HepG2 (cell line): Measurements from ENCODE around the gene ZDHHC24. TPM values are rescaled to one million over a fixed set of nuclear protein-coding genes. Genes with fewer than 3 reads are reported as not detected.
A peak's percentile ranks its signal among the peaks of the same experiment; 100 is the strongest.

Experiments used
- HNRNPL ChIP-seq: fragments of 200-400 bp; formaldehyde crosslinking; IDR thresholded peaks from 2 replicates; pipeline ENCODE4 v1.6.1; 2017; ENCODE audit warnings: mild to moderate bottlenecking, low read depth, low read length
- KLF11 ChIP-seq: IDR thresholded peaks from 2 replicates; pipeline ENCODE4 v1.6.1; 2016; ENCODE audit warnings: missing compliant biosample characterization
- MTF2 ChIP-seq: sonication (generic); formaldehyde crosslinking; IDR thresholded peaks from 2 replicates; pipeline ENCODE4 v1.5.0; 2020; ENCODE audit warnings: missing genetic modification reagents, borderline replicate concordance
- NONO ChIP-seq, 2 experiments: fragments of 450-650 bp in 1 of 2; sonication (generic) in 1 of 2; formaldehyde crosslinking in 1 of 2; IDR thresholded peaks in 1 of 2; conservative IDR thresholded peaks in 1 of 2; 2 replicates each; pipeline versions ENCODE4 v1.6.1 to v1.8.0; 2017 to 2022; ENCODE audit warnings: mild to moderate bottlenecking in 1 of 2, missing genetic modification reagents in 1 of 2, moderate library complexity in 1 of 2
- RORA ChIP-seq: sonication (generic); formaldehyde crosslinking; IDR thresholded peaks from 2 replicates; pipeline ENCODE4 v1.5.0; 2020; ENCODE audit warnings: mild to moderate bottlenecking, missing genetic modification reagents, moderate library complexity
- SMAD9 ChIP-seq: sonication (generic); formaldehyde crosslinking; IDR thresholded peaks from 2 replicates; pipeline ENCODE4 v1.5.1; 2020; ENCODE audit warnings: mild to moderate bottlenecking, missing genetic modification reagents
- THYN1 ChIP-seq: sonication (generic); formaldehyde crosslinking; IDR thresholded peaks from 2 replicates; pipeline ENCODE4 v1.8.1; 2023; ENCODE audit warnings: low read depth, mild to moderate bottlenecking, moderate library complexity, missing genetic modification reagents, borderline replicate concordance
- TRIM24 ChIP-seq: sonication (generic); formaldehyde crosslinking; IDR thresholded peaks from 2 replicates; pipeline ENCODE4 v1.8.0; 2022; ENCODE audit warnings: mild to moderate bottlenecking, missing genetic modification reagents
- ZNF124 ChIP-seq: sonication (generic); formaldehyde crosslinking; IDR thresholded peaks from 2 replicates; pipeline ENCODE4 v1.4.0; 2020; ENCODE audit warnings: missing genetic modification reagents
- ZNF335 ChIP-seq: sonication (generic); formaldehyde crosslinking; IDR thresholded peaks from 2 replicates; pipeline ENCODE4 v1.4.0; 2020; ENCODE audit warnings: missing genetic modification reagents
- ZNF556 ChIP-seq: sonication (generic); formaldehyde crosslinking; IDR thresholded peaks from 2 replicates; pipeline ENCODE4 v1.4.0; 2020; ENCODE audit warnings: mild to moderate bottlenecking, missing genetic modification reagents, borderline replicate concordance
- ZNF572 ChIP-seq: sonication (generic); formaldehyde crosslinking; IDR thresholded peaks from 2 replicates; pipeline ENCODE4 v1.5.1; 2020; ENCODE audit warnings: mild to moderate bottlenecking, missing genetic modification reagents
- ZNF75D ChIP-seq: sonication (generic); formaldehyde crosslinking; IDR thresholded peaks from 2 replicates; pipeline ENCODE4 v1.8.1; 2023; ENCODE audit warnings: missing genetic modification reagents, mild to moderate bottlenecking, borderline replicate concordance
- ZNF891 ChIP-seq: sonication (generic); formaldehyde crosslinking; IDR thresholded peaks from 2 replicates; pipeline ENCODE4 v1.5.0; 2020; ENCODE audit warnings: mild to moderate bottlenecking, missing genetic modification reagents
- polyA plus RNA-seq, 8 experiments: library from polyadenylated mRNA; depleted of rRNA in 3 of 8; stranded (reverse) in 7 of 8; unstranded in 1 of 8; fragments of >200 nt; fragmentation: Illumina TruSeq in 4 of 8; extraction: Trizol in 4 of 8; gene quantifications; 2 replicates each; pipeline versions ENCODE4 v1.2.1 to v1.2.3, GENCODE V29; 2011 to 2016; ENCODE audit warnings: low read depth in 4 of 8, missing spikeins in 1 of 8, mixed read lengths in 1 of 8; ENCODE audit not compliant: insufficient read depth in 1 of 8
- total RNA-seq, 5 experiments: library from RNA; depleted of rRNA; stranded (reverse); fragments of >200 nt; fragmentation: Illumina TruSeq; extraction: Trizol; gene quantifications; 2 replicates each; pipeline ENCODE4 v1.2.3, GENCODE V29; 2016; ENCODE audit warnings: low read depth in 1 of 5
- TF ChIP-seq, protein P1 (sequence below): sonication (generic); formaldehyde crosslinking; IDR thresholded peaks from one replicate; pipeline ENCODE4 v1.5.1; 2020; ENCODE audit warnings: mild to moderate bottlenecking, missing genetic modification reagents; ENCODE audit errors: not compliant biosample characterization
- TF ChIP-seq, protein P2 (sequence below): sonication (generic); formaldehyde crosslinking; IDR thresholded peaks from 2 replicates; pipeline ENCODE4 v1.4.0; 2020; ENCODE audit warnings: missing genetic modification reagents, borderline replicate concordance
- TF ChIP-seq, protein P3 (sequence below): sonication (generic); formaldehyde crosslinking; IDR thresholded peaks from 2 replicates; pipeline ENCODE4 v1.8.1; 2022; ENCODE audit warnings: mild to moderate bottlenecking, missing genetic modification reagents

ZDHHC24 gene
- total and polyA plus RNA-seq, 2 of the 13 experiments (the other 11 are each of a cell fraction or from before 2014, with no cell fraction given): 4.3 TPM

DNA sequence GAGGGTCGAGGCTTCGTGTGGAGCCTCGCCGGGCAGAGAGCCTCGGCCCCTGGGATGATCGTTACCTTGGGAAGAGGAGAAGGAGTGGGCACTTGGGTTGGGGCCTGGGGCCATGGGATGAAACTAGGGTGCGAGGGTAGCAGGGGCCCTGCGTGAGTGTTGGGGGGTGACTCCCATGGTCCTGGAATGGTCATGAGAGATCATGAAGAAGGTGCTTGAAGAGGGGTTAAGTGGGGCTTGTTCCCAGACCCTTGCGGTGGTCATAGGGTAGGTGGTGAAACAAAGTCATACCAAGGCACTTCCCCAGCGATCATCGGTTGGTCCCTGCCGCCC, 47.4 kb upstream of the ZDHHC24 start (continued):
- TF ChIP-seq, protein P1, sequence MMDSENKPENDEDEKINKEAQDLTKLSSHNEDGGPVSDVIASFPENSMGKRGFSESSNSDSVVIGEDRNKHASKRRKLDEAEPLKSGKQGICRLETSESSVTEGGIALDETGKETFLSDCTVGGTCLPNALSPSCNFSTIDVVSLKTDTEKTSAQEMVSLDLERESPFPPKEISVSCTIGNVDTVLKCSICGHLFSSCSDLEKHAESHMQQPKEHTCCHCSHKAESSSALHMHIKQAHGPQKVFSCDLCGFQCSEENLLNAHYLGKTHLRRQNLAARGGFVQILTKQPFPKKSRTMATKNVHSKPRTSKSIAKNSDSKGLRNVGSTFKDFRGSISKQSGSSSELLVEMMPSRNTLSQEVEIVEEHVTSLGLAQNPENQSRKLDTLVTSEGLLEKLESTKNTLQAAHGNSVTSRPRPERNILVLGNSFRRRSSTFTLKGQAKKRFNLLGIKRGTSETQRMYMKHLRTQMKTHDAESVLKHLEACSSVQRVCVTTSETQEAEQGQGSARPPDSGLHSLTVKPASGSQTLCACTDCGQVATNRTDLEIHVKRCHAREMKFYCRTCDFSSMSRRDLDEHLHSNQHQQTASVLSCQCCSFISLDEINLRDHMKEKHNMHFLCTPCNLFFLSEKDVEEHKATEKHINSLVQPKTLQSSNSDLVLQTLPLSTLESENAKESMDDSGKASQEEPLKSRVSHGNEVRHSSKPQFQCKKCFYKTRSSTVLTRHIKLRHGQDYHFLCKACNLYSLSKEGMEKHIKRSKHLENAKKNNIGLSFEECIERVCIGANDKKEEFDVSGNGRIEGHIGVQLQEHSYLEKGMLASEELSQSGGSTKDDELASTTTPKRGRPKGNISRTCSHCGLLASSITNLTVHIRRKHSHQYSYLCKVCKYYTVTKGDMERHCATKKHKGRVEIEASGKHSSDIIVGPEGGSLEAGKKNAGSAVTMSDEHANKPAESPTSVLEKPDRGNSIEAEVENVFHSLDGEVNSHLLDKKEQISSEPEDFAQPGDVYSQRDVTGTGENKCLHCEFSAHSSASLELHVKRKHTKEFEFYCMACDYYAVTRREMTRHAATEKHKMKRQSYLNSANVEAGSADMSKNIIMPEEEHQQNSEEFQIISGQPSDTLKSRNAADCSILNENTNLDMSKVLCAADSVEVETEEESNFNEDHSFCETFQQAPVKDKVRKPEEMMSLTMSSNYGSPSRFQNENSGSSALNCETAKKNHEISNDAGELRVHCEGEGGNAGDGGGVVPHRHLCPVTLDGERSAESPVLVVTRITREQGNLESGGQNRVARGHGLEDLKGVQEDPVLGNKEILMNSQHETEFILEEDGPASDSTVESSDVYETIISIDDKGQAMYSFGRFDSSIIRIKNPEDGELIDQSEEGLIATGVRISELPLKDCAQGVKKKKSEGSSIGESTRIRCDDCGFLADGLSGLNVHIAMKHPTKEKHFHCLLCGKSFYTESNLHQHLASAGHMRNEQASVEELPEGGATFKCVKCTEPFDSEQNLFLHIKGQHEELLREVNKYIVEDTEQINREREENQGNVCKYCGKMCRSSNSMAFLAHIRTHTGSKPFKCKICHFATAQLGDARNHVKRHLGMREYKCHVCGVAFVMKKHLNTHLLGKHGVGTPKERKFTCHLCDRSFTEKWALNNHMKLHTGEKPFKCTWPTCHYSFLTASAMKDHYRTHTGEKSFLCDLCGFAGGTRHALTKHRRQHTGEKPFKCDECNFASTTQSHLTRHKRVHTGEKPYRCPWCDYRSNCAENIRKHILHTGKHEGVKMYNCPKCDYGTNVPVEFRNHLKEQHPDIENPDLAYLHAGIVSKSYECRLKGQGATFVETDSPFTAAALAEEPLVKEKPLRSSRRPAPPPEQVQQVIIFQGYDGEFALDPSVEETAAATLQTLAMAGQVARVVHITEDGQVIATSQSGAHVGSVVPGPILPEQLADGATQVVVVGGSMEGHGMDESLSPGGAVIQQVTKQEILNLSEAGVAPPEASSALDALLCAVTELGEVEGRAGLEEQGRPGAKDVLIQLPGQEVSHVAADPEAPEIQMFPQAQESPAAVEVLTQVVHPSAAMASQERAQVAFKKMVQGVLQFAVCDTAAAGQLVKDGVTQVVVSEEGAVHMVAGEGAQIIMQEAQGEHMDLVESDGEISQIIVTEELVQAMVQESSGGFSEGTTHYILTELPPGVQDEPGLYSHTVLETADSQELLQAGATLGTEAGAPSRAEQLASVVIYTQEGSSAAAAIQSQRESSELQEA (CRISPR knock-in tag): no peak
- TF ChIP-seq MTF2 (no peak), SMAD9 (CRISPR knock-in tag) (0 out of 2 replicates have a peak, but pooled peaks have one; percentile 10), NONO (IDR thresholded peaks at IDR 0.05) (no peak), NONO (CRISPR knock-in tag; conservative IDR thresholded peaks at IDR 0.05) (no peak), ZNF891 (0 out of 2 replicates have a peak, but pooled peaks have one; percentile 12), ZNF124 (CRISPR knock-in tag) (no peak), ZNF75D (no peak), KLF11 (CRISPR knock-in tag) (no peak), ZNF556 (CRISPR knock-in tag) (0 out of 2 replicates have a peak, but pooled peaks have one; percentile 15), THYN1 (no peak), TRIM24 (CRISPR knock-in tag) (no peak), ZNF572 (CRISPR knock-in tag) (0 out of 2 replicates have a peak, but pooled peaks have one; percentile 42), ZNF335 (no peak), HNRNPL (0 out of 2 replicates have a peak, but pooled peaks have one; percentile 1), RORA (CRISPR knock-in tag) (no peak)
- TF ChIP-seq, protein P2, sequence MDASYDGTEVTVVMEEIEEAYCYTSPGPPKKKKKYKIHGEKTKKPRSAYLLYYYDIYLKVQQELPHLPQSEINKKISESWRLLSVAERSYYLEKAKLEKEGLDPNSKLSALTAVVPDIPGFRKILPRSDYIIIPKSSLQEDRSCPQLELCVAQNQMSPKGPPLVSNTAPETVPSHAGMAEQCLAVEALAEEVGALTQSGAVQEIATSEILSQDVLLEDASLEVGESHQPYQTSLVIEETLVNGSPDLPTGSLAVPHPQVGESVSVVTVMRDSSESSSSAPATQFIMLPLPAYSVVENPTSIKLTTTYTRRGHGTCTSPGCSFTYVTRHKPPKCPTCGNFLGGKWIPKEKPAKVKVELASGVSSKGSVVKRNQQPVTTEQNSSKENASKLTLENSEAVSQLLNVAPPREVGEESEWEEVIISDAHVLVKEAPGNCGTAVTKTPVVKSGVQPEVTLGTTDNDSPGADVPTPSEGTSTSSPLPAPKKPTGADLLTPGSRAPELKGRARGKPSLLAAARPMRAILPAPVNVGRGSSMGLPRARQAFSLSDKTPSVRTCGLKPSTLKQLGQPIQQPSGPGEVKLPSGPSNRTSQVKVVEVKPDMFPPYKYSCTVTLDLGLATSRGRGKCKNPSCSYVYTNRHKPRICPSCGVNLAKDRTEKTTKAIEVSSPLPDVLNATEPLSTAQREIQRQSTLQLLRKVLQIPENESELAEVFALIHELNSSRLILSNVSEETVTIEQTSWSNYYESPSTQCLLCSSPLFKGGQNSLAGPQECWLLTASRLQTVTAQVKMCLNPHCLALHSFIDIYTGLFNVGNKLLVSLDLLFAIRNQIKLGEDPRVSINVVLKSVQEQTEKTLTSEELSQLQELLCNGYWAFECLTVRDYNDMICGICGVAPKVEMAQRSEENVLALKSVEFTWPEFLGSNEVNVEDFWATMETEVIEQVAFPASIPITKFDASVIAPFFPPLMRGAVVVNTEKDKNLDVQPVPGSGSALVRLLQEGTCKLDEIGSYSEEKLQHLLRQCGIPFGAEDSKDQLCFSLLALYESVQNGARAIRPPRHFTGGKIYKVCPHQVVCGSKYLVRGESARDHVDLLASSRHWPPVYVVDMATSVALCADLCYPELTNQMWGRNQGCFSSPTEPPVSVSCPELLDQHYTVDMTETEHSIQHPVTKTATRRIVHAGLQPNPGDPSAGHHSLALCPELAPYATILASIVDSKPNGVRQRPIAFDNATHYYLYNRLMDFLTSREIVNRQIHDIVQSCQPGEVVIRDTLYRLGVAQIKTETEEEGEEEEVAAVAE (CRISPR knock-in tag): no peak
- TF ChIP-seq, protein P3, sequence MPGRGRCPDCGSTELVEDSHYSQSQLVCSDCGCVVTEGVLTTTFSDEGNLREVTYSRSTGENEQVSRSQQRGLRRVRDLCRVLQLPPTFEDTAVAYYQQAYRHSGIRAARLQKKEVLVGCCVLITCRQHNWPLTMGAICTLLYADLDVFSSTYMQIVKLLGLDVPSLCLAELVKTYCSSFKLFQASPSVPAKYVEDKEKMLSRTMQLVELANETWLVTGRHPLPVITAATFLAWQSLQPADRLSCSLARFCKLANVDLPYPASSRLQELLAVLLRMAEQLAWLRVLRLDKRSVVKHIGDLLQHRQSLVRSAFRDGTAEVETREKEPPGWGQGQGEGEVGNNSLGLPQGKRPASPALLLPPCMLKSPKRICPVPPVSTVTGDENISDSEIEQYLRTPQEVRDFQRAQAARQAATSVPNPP (CRISPR knock-in tag): no peak
